SK-N-SH treated with all-trans-retinoic acid at 6 μM for 48 hours (cell line): Measurements from ENCODE around the gene SLC50A1.

ENCODE experiments used
- ATAC-seq: fragments of 200-7000 bp; cut with Tn5 transposase; 3 replicates; pipeline ENCODE4 v1.9.1; 2020; ENCODE audit warnings: mild to moderate bottlenecking, moderate library complexity
- ARNTL ChIP-seq: fragments of 450-650 bp; formaldehyde crosslinking; IDR thresholded peaks from 2 replicates; pipeline ENCODE4 v1.5.0; 2020; ENCODE audit warnings: low read depth, mild to moderate bottlenecking, moderate library complexity, borderline replicate concordance
- BACH2 ChIP-seq: fragments of 250-450 bp; sonication (Bioruptor Pico); IDR thresholded peaks from 2 replicates; pipeline ENCODE4 v1.9.0; 2021; ENCODE audit warnings: mild to moderate bottlenecking, borderline replicate concordance
- CSDC2 ChIP-seq: fragments of 250-450 bp; sonication (Bioruptor Pico); IDR thresholded peaks from 2 replicates; pipeline ENCODE4 v1.5.0; 2020; ENCODE audit warnings: mild to moderate bottlenecking, moderate library complexity
- ESRRG ChIP-seq: fragments of 250-450 bp; sonication (Bioruptor Pico); IDR thresholded peaks from 2 replicates; pipeline ENCODE4 v1.6.1; 2021; ENCODE audit warnings: mild to moderate bottlenecking
- GLIS3 ChIP-seq: fragments of 250-450 bp; sonication (Bioruptor Pico); IDR thresholded peaks from 2 replicates; pipeline ENCODE4 v1.5.0; 2020; ENCODE audit warnings: mild to moderate bottlenecking, moderate library complexity
- ISL1 ChIP-seq: fragments of 250-450 bp; sonication (Bioruptor Pico); IDR thresholded peaks from 2 replicates; pipeline ENCODE4 v2.1.2; 2022; ENCODE audit warnings: mild to moderate bottlenecking, moderate library complexity
- OSR1 ChIP-seq: fragments of 250-450 bp; sonication (Bioruptor Pico); IDR thresholded peaks from 2 replicates; pipeline ENCODE4 v1.8.0; 2022; ENCODE audit warnings: moderate library complexity, mild to moderate bottlenecking, inconsistent platforms
- PATZ1 ChIP-seq: fragments of 250-450 bp; sonication (Bioruptor Pico); IDR thresholded peaks from 2 replicates; pipeline ENCODE4 v1.8.0; 2020; ENCODE audit warnings: mild to moderate bottlenecking, moderate library complexity, borderline replicate concordance
- PPARA ChIP-seq: fragments of 250-450 bp; sonication (Bioruptor Pico); IDR thresholded peaks from 2 replicates; pipeline ENCODE4 v1.5.0; 2020; ENCODE audit warnings: mild to moderate bottlenecking, borderline replicate concordance
- RARB ChIP-seq: fragments of 250-450 bp; sonication (Bioruptor Pico); IDR thresholded peaks from 2 replicates; pipeline ENCODE4 v1.8.0; 2021; ENCODE audit warnings: mild to moderate bottlenecking, moderate library complexity
- SNAI2 ChIP-seq: fragments of 250-450 bp; sonication (Bioruptor Pico); IDR thresholded peaks from 2 replicates; pipeline ENCODE4 v1.5.0; 2020; ENCODE audit warnings: mild to moderate bottlenecking, moderate library complexity
- TCF4 ChIP-seq: fragments of 250-450 bp; sonication (Bioruptor Pico); IDR thresholded peaks from 2 replicates; pipeline ENCODE4 v1.8.0; 2021; ENCODE audit warnings: mild to moderate bottlenecking, moderate library complexity, borderline replicate concordance
- TOX ChIP-seq: fragments of 250-450 bp; sonication (Bioruptor Pico); IDR thresholded peaks from 2 replicates; pipeline ENCODE4 v1.8.0; 2021; ENCODE audit warnings: mild to moderate bottlenecking, moderate library complexity, borderline replicate concordance
- TSHZ2 ChIP-seq: fragments of 250-450 bp; sonication (Bioruptor Pico); IDR thresholded peaks from 2 replicates; pipeline ENCODE4 v1.5.0; 2020; ENCODE audit warnings: mild to moderate bottlenecking, moderate library complexity
- ZC3H10 ChIP-seq: fragments of 250-450 bp; sonication (Bioruptor Pico); IDR thresholded peaks from 2 replicates; pipeline ENCODE4 v1.5.1; 2021; ENCODE audit warnings: mild to moderate bottlenecking, moderate library complexity
- ZFP3 ChIP-seq: fragments of 250-450 bp; sonication (Bioruptor Pico); IDR thresholded peaks from 2 replicates; pipeline ENCODE4 v1.5.0; 2020; ENCODE audit warnings: mild to moderate bottlenecking, moderate library complexity
- ZFP30 ChIP-seq: fragments of 450-650 bp; formaldehyde crosslinking; IDR thresholded peaks from 2 replicates; pipeline ENCODE4 v1.5.0; 2022; ENCODE audit warnings: mild to moderate bottlenecking, moderate library complexity
- ZNF565 ChIP-seq: fragments of 450-650 bp; formaldehyde crosslinking; conservative IDR thresholded peaks from 2 replicates; pipeline ENCODE4 v1.5.0; 2020; ENCODE audit warnings: low read depth, mild to moderate bottlenecking, moderate library complexity
- ZNF70 ChIP-seq: fragments of 450-650 bp; formaldehyde crosslinking; IDR thresholded peaks from 2 replicates; pipeline ENCODE4 v1.5.0; 2020; ENCODE audit warnings: mild to moderate bottlenecking, moderate library complexity
- ZNF8 ChIP-seq: fragments of 450-650 bp; formaldehyde crosslinking; IDR thresholded peaks from 2 replicates; pipeline ENCODE4 v1.5.0; 2020; ENCODE audit warnings: mild to moderate bottlenecking, moderate library complexity
- TF ChIP-seq, protein P1 (sequence below): fragments of 250-450 bp; sonication (Bioruptor Pico); IDR thresholded peaks from 2 replicates; pipeline ENCODE4 v1.5.1; 2021; ENCODE audit warnings: mild to moderate bottlenecking, moderate library complexity
- TF ChIP-seq, protein P2 (sequence below): fragments of 250-450 bp; sonication (Bioruptor Pico); IDR thresholded peaks from 2 replicates; pipeline ENCODE4 v1.5.1; 2020; ENCODE audit warnings: low read depth, mild to moderate bottlenecking, moderate library complexity
- TF ChIP-seq, protein P3 (sequence below): fragments of 250-450 bp; sonication (Bioruptor Pico); IDR thresholded peaks from 2 replicates; pipeline ENCODE4 v1.8.0; 2021; ENCODE audit warnings: low read depth, mild to moderate bottlenecking, moderate library complexity, borderline replicate concordance

Gene SLC50A1

DNA sequence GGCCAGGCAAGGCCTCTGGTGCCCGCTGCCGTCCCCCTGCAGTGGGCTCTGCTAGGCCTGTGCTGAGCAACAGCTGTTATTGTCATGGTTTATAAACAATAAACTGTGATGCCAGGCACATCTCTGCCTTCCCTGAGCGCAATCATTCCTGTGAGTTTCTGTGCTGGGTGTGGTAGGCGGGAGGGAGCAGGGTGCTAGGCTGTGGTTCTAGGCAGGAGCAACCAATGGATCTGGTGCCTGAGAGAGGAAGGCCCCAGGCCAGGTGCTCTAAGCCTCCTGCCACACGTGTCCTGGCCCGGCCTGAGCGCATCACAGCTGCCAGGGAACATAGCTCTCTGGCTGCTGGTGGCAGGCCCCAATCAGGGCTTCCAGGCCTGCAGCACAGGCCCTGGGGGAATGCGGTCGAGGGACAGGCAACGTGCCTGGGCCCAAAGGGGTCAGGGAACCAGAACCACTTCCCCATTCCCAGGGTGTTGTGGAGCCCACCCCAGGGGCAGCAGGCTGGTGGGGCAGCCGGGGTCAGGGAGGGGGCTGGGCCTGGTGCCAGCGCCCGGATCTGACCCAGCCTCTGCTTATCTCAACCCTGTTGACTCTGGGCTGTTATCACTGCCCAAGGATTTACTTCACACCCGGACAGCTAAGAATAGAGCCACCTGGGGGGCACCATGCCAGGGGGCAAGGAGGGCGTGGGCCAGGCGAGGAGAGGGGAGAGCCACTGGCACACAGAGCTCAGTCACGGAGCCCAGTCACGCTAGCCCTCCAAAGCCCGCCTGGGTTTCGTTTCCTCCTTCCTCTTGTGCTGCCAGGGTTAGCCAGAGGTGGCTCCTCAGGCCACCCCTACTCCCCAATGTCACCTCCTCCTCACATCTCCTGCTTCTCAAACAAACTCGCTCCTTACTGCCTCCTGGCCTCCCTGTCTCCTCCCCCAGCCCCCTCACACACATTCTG, 49.5 kb downstream of the SLC50A1 start:
- ATAC-seq, result peak; percentile 14
- TF ChIP-seq GLIS3 (CRISPR knock-in tag) (no peak), ZFP3 (CRISPR knock-in tag) (no peak)

GRCh38 chr1:155185783-155186066, 50.1 kb downstream of the SLC50A1 start:
- ATAC-seq, result no peak
- TF ChIP-seq BACH2 (no peak), ARNTL (no peak), CSDC2 (CRISPR knock-in tag) (no peak), ZNF565 (CRISPR knock-in tag) (no peak), ESRRG (CRISPR knock-in tag) (no peak), ZFP3 (CRISPR knock-in tag) (no peak), ZC3H10 (CRISPR knock-in tag) (no peak), ZNF70 (CRISPR knock-in tag) (no peak), ISL1 (no peak), SNAI2 (CRISPR knock-in tag) (no peak), TOX (no peak), TCF4 (CRISPR knock-in tag) (no peak)
- TF ChIP-seq, protein P1, sequence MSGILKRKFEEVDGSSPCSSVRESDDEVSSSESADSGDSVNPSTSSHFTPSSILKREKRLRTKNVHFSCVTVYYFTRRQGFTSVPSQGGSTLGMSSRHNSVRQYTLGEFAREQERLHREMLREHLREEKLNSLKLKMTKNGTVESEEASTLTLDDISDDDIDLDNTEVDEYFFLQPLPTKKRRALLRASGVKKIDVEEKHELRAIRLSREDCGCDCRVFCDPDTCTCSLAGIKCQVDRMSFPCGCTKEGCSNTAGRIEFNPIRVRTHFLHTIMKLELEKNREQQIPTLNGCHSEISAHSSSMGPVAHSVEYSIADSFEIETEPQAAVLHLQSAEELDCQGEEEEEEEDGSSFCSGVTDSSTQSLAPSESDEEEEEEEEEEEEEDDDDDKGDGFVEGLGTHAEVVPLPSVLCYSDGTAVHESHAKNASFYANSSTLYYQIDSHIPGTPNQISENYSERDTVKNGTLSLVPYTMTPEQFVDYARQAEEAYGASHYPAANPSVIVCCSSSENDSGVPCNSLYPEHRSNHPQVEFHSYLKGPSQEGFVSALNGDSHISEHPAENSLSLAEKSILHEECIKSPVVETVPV, result no peak
- TF ChIP-seq, protein P2, sequence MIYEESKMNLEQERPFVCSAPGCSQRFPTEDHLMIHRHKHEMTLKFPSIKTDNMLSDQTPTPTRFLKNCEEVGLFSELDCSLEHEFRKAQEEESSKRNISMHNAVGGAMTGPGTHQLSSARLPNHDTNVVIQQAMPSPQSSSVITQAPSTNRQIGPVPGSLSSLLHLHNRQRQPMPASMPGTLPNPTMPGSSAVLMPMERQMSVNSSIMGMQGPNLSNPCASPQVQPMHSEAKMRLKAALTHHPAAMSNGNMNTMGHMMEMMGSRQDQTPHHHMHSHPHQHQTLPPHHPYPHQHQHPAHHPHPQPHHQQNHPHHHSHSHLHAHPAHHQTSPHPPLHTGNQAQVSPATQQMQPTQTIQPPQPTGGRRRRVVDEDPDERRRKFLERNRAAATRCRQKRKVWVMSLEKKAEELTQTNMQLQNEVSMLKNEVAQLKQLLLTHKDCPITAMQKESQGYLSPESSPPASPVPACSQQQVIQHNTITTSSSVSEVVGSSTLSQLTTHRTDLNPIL (CRISPR knock-in tag), result no peak

- peak; percentile 14 for ATAC-seq
- TF ChIP-seq TSHZ2 (CRISPR knock-in tag) (no peak), ZNF70 (CRISPR knock-in tag) (no peak), ZNF8 (CRISPR knock-in tag) (no peak), OSR1 (no peak), ZFP3 (CRISPR knock-in tag) (no peak), ESRRG (CRISPR knock-in tag) (no peak), ZNF565 (CRISPR knock-in tag) (no peak), RARB (CRISPR knock-in tag) (no peak), BACH2 (no peak), ARNTL (no peak), CSDC2 (CRISPR knock-in tag) (no peak), PPARA (no peak), TCF4 (CRISPR knock-in tag) (no peak), ISL1 (no peak), GLIS3 (CRISPR knock-in tag) (no peak), ZC3H10 (CRISPR knock-in tag) (no peak), PATZ1 (no peak), SNAI2 (CRISPR knock-in tag) (no peak), ZFP30 (no peak)
- TF ChIP-seq, protein P3, sequence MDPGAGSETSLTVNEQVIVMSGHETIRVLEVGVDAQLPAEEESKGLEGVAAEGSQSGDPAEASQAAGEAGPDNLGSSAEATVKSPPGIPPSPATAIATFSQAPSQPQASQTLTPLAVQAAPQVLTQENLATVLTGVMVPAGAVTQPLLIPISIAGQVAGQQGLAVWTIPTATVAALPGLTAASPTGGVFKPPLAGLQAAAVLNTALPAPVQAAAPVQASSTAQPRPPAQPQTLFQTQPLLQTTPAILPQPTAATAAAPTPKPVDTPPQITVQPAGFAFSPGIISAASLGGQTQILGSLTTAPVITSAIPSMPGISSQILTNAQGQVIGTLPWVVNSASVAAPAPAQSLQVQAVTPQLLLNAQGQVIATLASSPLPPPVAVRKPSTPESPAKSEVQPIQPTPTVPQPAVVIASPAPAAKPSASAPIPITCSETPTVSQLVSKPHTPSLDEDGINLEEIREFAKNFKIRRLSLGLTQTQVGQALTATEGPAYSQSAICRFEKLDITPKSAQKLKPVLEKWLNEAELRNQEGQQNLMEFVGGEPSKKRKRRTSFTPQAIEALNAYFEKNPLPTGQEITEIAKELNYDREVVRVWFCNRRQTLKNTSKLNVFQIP (CRISPR knock-in tag), result no peak
These were observed 50.6 kb downstream of the SLC50A1 start for GRCh38 chr1:155186067-155186793.
